ENCODE results near the gene HOXC10. TPM values are rescaled to one million over a fixed set of nuclear protein-coding genes. Genes with fewer than 3 reads are reported as not detected.

HOXC10 gene
- total and polyA plus RNA-seq, 10 of the 15 experiments (the other 5 are each of a cell fraction or from before 2014, with no cell fraction given), result 0.59 TPM; not detected in 9

DNA sequence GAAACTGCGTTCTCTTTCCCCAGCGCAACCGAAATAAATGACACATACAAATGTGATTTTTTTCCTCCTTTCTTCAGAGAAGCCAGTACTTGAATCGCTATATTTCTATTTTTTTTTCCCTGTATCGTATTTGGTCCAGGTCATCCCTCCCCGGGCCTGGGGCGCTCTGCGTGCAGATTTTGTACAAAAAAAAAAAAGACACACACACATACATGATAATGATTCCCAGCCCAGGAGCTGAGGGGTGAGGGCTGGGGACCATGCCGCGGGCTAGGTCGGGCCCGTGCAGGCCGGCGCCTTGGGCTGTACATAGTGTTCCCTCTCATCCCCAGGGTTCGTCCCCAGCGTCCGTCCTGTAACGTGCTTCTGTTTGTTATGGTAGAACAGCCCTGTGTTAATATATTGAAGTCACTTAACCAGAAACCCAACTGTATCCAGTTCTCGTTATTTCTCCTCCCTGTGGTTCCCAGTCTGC is 18.0 kb downstream of the HOXC10 start:
- no peak for DNase-seq (ENCODE audit: low read depth, low spot score)
- in situ Hi-C loops (cut with MboI), result no loop called here
- ChIA-PET SMC1A (ENCODE audit: uncharacterized antibody, unreplicated experiment) (interaction anchor here (0.9 to 1.9 kb wide), 3 partner anchors 10 to 225 kb away, joined by 3 to 4 read pairs (median 3); no protein-coding TSS in a partner anchor), RAD21 (ENCODE audit: unreplicated experiment) (interaction anchor here (0.9 to 1.5 kb wide), 2 partner anchors 50 to 205 kb away, joined by 3 read pairs; no protein-coding TSS in a partner anchor), CTCF (interaction anchor here (0.7 to 5.6 kb wide), 5 partner anchors 12 to 490 kb away, joined by 3 to 105 read pairs (median 5); partner anchors contain the start of genes HOXC5 and SMUG1), POLR2A (no interaction called here)
- Histone ChIP-seq H3K79me2 (ENCODE audit: control insufficient read depth, insufficient read depth, low read length) (no peaks in the 10 kb centered on the region), H3K4me3 (no peak overlapping the region), H3K4me2 (ENCODE audit: control insufficient read depth, insufficient read depth) (no peak overlapping the region), H3K9me3 (replicated peaks; ENCODE audit: control insufficient read depth, insufficient read depth, low read length) (no peaks in the 10 kb centered on the region), H3K27me3 (replicated peaks in 1 of 2; ENCODE audit: control insufficient read depth in 2 of 2, insufficient read depth in 2 of 2, low read length in 1 of 2) (peaks cover 26 to 34% of the 10 kb centered on the region in 2 experiments), H3K9ac (ENCODE audit: control insufficient read depth, insufficient read depth, low read length) (no peak overlapping the region), H3K27ac (ENCODE audit: control insufficient read depth, insufficient read depth) (no peak overlapping the region), H4K20me1 (ENCODE audit: control insufficient read depth, insufficient read depth) (no peaks in the 10 kb centered on the region), H3K36me3 (ENCODE audit: control insufficient read depth in 2 of 2, insufficient read depth in 2 of 2, low read length in 1 of 2) (no peaks in the 10 kb centered on the region), H2AFZ (ENCODE audit: control insufficient read depth, low read depth, low read length) (no peak overlapping the region), H3K4me1 (ENCODE audit: control insufficient read depth, insufficient read depth, low read length) (peaks cover 6% of the 10 kb centered on the region)
- 36% methylated on average over 19 of the region's 19 CpGs for WGBS (ENCODE audit: insufficient coverage, insufficient replicate concordance, low lambda C conversion rate, missing lambda C conversion rate)
- no TSS peak for BruUV-seq (replicated peaks)
- ATAC-seq, result no peak
- intact Hi-C loops (cut with micrococcal nuclease; ENCODE audit: unreplicated experiment), result loop anchor here (10.0 kb wide), 1 partner anchor 372 kb away; no protein-coding TSS in a partner anchor
- no peak for TF ChIP-seq IRF4 (IDR thresholded peaks at IDR 0.05; ENCODE audit: low read depth, low read length)
- TF ChIP-seq, protein P1, sequence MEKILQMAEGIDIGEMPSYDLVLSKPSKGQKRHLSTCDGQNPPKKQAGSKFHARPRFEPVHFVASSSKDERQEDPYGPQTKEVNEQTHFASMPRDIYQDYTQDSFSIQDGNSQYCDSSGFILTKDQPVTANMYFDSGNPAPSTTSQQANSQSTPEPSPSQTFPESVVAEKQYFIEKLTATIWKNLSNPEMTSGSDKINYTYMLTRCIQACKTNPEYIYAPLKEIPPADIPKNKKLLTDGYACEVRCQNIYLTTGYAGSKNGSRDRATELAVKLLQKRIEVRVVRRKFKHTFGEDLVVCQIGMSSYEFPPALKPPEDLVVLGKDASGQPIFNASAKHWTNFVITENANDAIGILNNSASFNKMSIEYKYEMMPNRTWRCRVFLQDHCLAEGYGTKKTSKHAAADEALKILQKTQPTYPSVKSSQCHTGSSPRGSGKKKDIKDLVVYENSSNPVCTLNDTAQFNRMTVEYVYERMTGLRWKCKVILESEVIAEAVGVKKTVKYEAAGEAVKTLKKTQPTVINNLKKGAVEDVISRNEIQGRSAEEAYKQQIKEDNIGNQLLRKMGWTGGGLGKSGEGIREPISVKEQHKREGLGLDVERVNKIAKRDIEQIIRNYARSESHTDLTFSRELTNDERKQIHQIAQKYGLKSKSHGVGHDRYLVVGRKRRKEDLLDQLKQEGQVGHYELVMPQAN (conservative IDR thresholded peaks at IDR 0.05), result no peak
- no peak for TF ChIP-seq MYC (IDR thresholded peaks at IDR 0.05; ENCODE audit: insufficient read depth, insufficient read length, insufficient replicate concordance, low read length, severe bottlenecking)
- TF ChIP-seq, protein P2, sequence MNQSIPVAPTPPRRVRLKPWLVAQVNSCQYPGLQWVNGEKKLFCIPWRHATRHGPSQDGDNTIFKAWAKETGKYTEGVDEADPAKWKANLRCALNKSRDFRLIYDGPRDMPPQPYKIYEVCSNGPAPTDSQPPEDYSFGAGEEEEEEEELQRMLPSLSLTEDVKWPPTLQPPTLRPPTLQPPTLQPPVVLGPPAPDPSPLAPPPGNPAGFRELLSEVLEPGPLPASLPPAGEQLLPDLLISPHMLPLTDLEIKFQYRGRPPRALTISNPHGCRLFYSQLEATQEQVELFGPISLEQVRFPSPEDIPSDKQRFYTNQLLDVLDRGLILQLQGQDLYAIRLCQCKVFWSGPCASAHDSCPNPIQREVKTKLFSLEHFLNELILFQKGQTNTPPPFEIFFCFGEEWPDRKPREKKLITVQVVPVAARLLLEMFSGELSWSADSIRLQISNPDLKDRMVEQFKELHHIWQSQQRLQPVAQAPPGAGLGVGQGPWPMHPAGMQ (IDR thresholded peaks at IDR 0.05; ENCODE audit: borderline replicate concordance), result no peak
- FAIRE-seq, result no peak
